Ascending aorta (tissue), 2 donors: ENCODE measurements around the gene MOB3B. TPM values are rescaled to one million over a fixed set of nuclear protein-coding genes. Genes with fewer than 3 reads are reported as not detected.

Experiments
- DNase-seq, 2 donors: peaks; one replicate each; pipeline ENCODE4 v3.0.0-alpha.2; 2019; ENCODE audit warnings: low spot score in 2 of 2
- H3K27ac ChIP-seq, 2 donors: fragments of 200-600 bp; sonication (generic); one replicate each; pipeline ENCODE4 v1.5.1; 2016 to 2017; ENCODE audit warnings: mild to moderate bottlenecking in 1 of 2
- H3K27me3 ChIP-seq: fragments of 200-600 bp; sonication (generic); one replicate; pipeline ENCODE4 v1.5.1; 2017
- H3K36me3 ChIP-seq, 2 donors: fragments of 200-600 bp; sonication (generic); one replicate each; pipeline ENCODE4 v1.5.1; 2016
- H3K4me1 ChIP-seq, 2 donors: fragments of 200-600 bp; sonication (generic); one replicate each; pipeline ENCODE4 v1.5.1; 2016 to 2017; ENCODE audit warnings: mild to moderate bottlenecking in 1 of 2
- H3K4me3 ChIP-seq, 2 donors: fragments of 200-600 bp; sonication (generic); one replicate each; pipeline ENCODE4 v1.5.1; 2016 to 2017; ENCODE audit warnings: mild to moderate bottlenecking in 1 of 2
- H3K9me3 ChIP-seq, 2 donors: fragments of 200-600 bp; sonication (generic); one replicate each; pipeline ENCODE4 v1.5.1; 2016
- intact Hi-C: fragments of 100-400 bp; cut with DNase I; formaldehyde crosslinking; loops from one replicate; pipeline ENCODE4 v1.15.1; 2023
- total RNA-seq: library from RNA; depleted of rRNA; stranded (reverse); fragments of >200 nt; gene quantifications from one replicate; pipeline ENCODE4 v1.1.0, GENCODE V29; 2016
- TF ChIP-seq, protein P1 (sequence below), 3 experiments: fragments of 200-600 bp in 2 of 3; fragments of 450-650 bp in 1 of 3; sonication (generic) in 2 of 3; IDR thresholded peaks; one replicate each; pipeline ENCODE4 v1.5.1; 2016 to 2019; ENCODE audit warnings: antibody characterized with exemption in 3 of 3, mild to moderate bottlenecking in 1 of 3, moderate library complexity in 1 of 3

The MOB3B gene
- total RNA-seq, 1 donor from 2014 or later = 2.4 TPM

DNA sequence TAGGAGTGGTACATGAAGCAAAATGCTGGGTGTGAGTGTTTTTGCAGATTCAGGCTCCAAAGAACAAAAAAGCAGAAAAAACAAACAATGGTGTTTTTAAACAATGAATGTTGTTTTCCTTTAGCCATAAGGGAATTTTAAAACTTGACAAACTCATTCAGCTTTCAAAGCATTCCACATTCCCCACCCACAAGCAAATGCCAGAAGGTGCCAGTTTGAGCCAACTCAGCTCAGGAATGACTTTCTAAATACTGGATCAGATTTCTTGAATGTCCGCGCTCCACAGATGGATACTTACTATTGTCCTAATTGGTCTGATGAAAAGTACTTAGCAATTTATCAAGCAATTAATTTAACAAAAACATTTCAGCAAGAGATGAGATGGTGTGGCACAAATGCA lies 12.9 kb upstream of the MOB3B start:
- H3K27ac ChIP-seq = no peak overlapping the region
- H3K9me3 ChIP-seq = no peaks in the 10 kb centered on the region
- DNase-seq = no peak
- intact Hi-C loops = no loop called here
- H3K4me1 ChIP-seq = peaks cover 15 to 46% of the 10 kb centered on the region in 2 donors
- TF ChIP-seq, protein P1, sequence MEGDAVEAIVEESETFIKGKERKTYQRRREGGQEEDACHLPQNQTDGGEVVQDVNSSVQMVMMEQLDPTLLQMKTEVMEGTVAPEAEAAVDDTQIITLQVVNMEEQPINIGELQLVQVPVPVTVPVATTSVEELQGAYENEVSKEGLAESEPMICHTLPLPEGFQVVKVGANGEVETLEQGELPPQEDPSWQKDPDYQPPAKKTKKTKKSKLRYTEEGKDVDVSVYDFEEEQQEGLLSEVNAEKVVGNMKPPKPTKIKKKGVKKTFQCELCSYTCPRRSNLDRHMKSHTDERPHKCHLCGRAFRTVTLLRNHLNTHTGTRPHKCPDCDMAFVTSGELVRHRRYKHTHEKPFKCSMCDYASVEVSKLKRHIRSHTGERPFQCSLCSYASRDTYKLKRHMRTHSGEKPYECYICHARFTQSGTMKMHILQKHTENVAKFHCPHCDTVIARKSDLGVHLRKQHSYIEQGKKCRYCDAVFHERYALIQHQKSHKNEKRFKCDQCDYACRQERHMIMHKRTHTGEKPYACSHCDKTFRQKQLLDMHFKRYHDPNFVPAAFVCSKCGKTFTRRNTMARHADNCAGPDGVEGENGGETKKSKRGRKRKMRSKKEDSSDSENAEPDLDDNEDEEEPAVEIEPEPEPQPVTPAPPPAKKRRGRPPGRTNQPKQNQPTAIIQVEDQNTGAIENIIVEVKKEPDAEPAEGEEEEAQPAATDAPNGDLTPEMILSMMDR (IDR thresholded peaks at IDR 0.05) = no peak
- H3K4me3 ChIP-seq = no peak overlapping the region
- no peaks in the 10 kb centered on the region for H3K27me3 ChIP-seq
- H3K36me3 ChIP-seq = peaks cover 0 to 5% of the 10 kb centered on the region in 2 donors

DNA sequence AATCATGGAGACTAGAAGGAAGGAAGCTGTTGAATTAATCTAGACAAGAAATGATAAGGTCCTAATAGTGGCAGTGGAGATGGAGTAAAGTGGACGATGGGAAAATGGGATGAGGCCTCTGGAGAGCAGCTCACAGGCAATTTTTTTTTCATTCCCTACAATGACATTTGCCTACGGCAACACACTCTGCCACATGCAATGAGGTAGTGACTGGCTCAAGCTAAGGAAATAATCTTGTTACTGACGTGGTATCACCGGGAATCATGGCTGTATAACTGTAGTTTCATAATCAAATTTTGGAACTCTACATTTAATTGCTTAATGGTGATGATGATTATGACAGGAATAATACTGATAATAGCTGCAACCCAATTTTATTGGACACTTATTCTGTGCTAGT lies 12.1 kb upstream of the MOB3B start:
- TF ChIP-seq, protein P1 (IDR thresholded peaks at IDR 0.05) = no peak
- Histone ChIP-seq H3K27me3 (no peaks in the 10 kb centered on the region), H3K4me3 (no peak overlapping the region), H3K27ac (peak overlapping the region; percentile 85 to 88), H3K9me3 (no peaks in the 10 kb centered on the region), H3K4me1 (peaks cover 15 to 53% of the 10 kb centered on the region in 2 donors), H3K36me3 (peaks cover 0 to 5% of the 10 kb centered on the region in 2 donors)
- intact Hi-C loops = loop anchor here (2.0 kb wide), 1 partner anchor 31 kb away; the partner anchor contains the start of gene C9orf72
- no peak for DNase-seq

DNA sequence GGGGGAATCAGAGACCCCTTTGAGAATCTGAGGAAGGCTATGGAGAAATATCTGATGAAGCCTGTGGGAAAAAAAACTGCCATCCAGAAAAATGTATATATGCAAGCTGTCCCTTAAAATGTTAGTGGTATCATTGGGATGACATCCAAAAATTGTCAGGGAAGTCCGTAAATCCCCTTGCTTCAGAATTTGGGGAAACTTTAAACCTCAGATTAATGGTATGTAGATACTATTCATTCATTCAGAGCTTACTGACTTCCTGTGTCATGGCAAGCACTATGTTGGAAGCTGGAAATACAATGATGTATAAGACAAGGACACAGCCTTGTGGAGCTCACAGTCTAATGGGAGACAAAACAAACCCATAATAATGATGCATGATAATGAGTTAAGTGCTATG lies 10.9 kb upstream of the MOB3B start:
- Histone ChIP-seq H3K4me1 (peaks cover 20 to 65% of the 10 kb centered on the region in 2 donors), H3K36me3 (peaks cover 0 to 5% of the 10 kb centered on the region in 2 donors), H3K9me3 (no peaks in the 10 kb centered on the region), H3K27ac (peak overlapping the region; percentile 85 to 88), H3K27me3 (no peaks in the 10 kb centered on the region), H3K4me3 (peak overlapping the region in 1 of 2 donors; percentile 23)
- DNase-seq = no peak
- intact Hi-C loops = loop anchor here (1.0 to 2.0 kb wide), 2 partner anchors 11 to 32 kb away; partner anchors contain the start of genes C9orf72 and MOB3B
- TF ChIP-seq, protein P1 (IDR thresholded peaks at IDR 0.05) = no peak

DNA sequence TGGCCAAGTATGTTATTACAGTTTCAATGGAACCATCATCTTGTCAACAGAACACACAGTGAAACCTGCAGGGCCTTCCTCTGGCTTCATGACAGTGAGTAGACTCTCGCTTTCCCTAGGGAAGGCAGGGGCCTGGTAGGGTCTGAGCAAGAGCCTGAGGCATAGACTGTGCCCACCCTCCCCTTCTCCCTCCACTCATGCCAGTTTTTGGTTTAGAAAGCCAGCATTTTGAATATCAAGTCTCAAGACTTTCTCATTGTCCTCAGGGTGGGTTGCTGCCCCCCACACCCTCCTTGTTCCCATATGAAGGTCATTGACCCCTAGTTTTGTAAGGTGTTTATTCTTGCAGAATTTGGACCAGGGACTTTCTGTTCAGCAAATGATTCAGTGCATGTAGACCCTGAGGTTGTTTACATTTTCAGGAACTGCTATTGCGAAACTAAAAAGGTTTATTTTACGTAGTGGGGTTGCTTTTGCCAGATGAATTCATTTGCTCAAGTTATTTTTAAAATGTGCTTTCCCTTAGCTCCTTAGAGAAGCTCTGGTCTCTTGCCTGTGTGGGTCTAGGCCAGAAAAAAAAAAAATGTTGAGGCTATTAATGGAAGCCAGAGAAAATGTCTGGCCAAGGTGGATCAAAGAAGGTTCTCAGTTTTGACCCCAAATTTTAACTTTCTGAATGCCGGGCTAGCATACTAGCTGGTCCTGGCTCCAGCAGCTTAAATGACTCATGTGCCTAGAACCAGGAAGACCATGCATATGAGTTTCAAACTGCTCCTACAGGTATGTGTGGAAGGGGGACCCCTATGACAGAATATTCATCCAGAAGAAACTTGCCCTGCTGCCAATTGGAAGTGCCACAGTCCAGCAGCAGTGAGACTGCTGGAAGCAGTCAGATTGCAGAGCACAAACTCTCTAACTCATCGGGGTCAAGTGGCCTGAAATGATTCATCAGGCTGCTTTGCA lies 10.1 kb upstream of the MOB3B start:
- intact Hi-C loops = loop anchor here (1.0 to 2.0 kb wide), 2 partner anchors 10 to 33 kb away; partner anchors contain the start of genes C9orf72 and MOB3B
- H3K36me3 ChIP-seq = peaks cover 0 to 5% of the 10 kb centered on the region in 2 donors
- peaks cover 20 to 69% of the 10 kb centered on the region in 2 donors for H3K4me1 ChIP-seq
- TF ChIP-seq, protein P1 (IDR thresholded peaks at IDR 0.05) = no peak
- peak overlapping the region; percentile 85 to 88 for H3K27ac ChIP-seq
- H3K9me3 ChIP-seq = no peaks in the 10 kb centered on the region
- H3K4me3 ChIP-seq = peak overlapping the region in 1 of 2 donors; percentile 23
- no peaks in the 10 kb centered on the region for H3K27me3 ChIP-seq
- peak; percentile 18 to 77 for DNase-seq

DNA sequence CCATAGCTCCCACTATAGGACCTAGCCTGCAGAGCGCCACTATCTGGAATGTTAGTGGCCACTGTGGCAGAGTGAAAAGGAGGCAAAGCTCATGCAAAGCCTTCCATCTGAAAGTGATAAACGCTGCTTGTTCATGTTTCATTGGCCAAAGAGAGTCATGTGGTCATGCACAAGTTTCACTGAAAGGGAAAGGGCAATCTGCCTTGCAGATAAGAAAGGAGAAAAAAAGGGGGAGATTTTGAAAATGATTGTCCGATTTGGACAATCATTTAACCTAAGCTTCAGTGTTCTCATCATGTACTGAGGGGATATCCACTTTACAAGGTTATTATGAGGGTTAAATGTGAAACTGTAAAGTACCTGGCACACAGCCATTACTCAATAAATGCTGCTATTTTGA lies 9.0 kb upstream of the MOB3B start:
- TF ChIP-seq, protein P1 (IDR thresholded peaks at IDR 0.05) = no peak
- Histone ChIP-seq H3K27ac (peak overlapping the region; percentile 85 to 88), H3K36me3 (no peaks in the 10 kb centered on the region), H3K27me3 (no peaks in the 10 kb centered on the region), H3K9me3 (no peaks in the 10 kb centered on the region), H3K4me3 (no peak overlapping the region), H3K4me1 (peaks cover 20 to 80% of the 10 kb centered on the region in 2 donors)
- intact Hi-C loops = no loop called here
- DNase-seq = no peak
